GOT3 (cell line): ENCODE results near the gene SACM1L.
"Not testable (repeated sequence)": the region's sequence is repeated elsewhere in the genome, so short reads cannot be mapped to it uniquely, and the experiment has no call there.

Experiments
- DNase-seq: peaks from one replicate; lab custom pipeline; 2025; ENCODE audit warnings: mixed read lengths; lab: John Stamatoyannopoulos, UW

Gene SACM1L

DNA sequence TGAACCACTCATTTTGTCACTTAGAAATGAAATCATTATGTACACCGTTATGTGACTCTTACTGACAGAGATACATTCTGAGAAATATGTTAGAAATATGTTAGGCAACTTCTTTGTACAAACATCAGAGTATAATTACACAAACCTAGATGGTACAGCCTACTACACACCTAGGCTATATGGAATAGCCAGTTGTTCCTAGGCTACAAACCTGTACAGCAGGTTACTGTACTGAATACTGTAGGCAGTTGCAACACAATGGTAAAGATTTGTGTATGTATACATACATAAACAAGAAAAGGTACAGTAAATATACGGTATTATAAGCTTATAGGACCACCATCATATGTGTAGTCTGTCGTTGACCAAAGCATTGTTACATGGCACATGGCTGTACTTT lies 3.7 kb downstream of the SACM1L start:
- no peak for DNase-seq

DNA sequence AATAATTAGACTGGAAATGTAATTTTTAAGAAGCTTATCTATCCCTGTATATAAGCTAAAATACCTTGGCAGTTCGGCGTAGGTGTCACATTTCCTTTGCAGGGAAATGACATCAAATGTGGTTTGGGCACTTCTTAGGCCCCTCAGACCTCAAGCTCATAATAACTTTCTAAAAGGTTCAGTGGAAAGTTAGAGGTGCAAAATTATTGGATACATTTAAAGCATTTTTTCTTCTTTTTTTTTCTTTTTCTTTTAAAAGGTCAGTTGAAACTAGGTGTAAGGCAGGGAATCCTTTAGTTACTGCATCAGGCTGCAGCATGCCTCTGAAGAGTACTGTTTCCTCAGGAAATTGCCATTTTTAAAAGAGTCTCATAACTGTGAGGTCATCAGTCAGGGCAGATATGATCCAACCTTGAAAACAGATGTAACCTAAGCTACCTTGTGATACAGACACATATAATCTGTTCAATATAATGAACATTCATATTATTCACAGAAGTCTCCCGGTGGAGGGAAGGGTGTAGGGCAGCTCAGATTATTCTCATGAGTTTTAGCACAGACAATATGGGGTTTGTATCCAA lies 4.8 kb downstream of the SACM1L start:
- DNase-seq = no peak

DNA sequence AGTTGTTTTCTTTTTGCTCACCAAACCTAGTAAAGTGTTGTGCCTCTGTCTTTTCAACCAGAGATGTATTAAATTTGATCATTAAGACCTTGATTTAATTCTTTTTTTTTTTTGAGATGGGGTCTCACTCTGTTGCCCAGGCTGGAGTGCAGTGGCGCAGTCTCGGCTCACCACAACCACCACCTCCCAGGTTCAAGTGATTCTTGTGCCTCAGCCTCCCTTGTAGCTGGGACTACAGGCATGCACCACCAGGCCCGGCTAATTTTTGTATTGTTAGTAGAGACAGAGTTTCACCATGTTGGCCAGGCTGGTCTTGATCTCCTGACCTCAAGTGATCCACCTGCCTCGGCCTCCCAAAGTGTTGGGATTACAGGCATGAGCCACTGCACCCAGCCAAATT lies 6.0 kb downstream of the SACM1L start:
- DNase-seq = not testable (repeated sequence)

DNA sequence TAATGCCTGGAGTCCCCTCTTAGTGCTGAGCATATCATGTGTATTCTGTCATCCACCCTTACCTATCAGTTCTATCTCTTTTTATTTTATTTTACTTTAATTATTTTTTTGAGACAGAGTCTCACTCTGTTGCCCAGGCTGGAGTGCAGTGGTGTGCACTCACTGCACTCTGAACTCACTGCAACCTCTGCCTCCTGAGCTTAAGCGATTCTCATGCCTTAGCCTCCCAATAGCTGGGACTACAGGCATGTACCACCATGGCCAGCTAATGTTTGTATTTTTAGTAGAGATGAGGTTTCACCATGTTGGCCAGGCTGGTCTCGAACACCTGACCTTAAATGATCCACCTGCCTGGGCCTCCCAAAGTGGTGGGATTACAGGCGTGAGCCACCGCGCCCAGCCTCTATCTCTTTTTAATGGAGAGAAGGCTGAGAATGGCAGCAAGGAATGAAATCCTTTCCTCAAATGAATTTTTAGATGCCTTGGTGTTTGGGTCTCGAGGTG lies 11.4 kb downstream of the SACM1L start:
- no peak for DNase-seq

DNA sequence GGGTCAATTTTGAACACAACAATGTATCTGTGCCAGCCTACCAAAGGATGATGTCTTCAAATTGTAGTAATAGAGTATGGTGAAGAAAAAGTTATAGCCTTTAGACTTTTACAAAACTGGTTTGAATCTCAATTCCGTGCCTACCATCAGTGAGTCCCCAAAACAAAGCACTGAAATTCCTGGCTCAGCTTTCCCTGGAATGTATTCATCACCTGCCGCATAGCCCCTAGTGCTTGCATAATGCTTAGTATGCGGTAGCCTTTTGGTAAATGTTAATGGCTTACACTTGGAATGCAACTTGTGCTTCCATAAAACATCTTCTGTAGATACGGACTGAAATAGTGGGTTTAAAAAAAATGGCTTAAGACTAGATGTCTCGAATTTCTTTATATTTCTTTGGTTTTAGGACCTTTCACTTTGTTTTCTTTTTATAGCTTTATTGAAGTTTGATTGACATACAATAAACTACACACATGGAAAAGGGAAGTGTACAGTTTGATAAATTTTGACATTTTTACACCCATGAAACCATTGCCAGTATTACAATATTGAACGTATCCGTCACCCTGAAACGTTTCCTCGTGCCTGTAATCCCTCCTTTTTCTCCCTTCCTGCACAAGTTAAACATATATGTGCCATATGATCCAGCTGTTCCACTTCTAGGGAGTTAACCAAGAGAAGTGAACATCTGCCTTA lies 12.1 kb downstream of the SACM1L start:
- no peak for DNase-seq

DNA sequence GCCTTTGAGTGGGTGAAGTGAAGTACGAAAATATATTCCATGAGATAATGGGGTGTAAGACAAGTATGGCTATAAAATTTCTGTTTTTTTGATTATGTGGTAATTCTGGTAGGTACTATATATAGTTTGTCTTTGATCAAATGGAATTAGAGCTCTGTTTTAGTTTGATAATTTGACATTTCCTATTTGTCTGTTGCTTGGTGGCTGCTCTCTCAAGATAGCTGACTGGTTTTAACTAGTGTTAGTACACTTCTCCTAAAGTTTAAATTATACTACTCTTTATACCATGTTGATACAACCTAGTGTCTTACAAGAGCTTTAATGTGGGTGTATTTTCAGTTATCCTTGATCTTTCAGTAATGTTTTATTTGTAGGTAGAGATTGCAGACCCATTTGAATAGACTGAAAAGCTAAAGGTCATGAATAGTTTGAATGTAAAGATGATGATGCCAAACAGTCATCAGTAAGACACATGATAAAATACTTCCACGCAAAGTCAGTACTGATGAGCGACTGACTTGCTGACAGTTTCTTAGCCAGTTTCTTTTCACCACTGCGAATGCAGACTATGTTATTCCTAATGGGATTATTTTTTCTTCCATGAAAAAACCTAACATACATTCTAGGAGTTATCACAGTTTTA lies 15.2 kb downstream of the SACM1L start:
- DNase-seq = no peak

DNA sequence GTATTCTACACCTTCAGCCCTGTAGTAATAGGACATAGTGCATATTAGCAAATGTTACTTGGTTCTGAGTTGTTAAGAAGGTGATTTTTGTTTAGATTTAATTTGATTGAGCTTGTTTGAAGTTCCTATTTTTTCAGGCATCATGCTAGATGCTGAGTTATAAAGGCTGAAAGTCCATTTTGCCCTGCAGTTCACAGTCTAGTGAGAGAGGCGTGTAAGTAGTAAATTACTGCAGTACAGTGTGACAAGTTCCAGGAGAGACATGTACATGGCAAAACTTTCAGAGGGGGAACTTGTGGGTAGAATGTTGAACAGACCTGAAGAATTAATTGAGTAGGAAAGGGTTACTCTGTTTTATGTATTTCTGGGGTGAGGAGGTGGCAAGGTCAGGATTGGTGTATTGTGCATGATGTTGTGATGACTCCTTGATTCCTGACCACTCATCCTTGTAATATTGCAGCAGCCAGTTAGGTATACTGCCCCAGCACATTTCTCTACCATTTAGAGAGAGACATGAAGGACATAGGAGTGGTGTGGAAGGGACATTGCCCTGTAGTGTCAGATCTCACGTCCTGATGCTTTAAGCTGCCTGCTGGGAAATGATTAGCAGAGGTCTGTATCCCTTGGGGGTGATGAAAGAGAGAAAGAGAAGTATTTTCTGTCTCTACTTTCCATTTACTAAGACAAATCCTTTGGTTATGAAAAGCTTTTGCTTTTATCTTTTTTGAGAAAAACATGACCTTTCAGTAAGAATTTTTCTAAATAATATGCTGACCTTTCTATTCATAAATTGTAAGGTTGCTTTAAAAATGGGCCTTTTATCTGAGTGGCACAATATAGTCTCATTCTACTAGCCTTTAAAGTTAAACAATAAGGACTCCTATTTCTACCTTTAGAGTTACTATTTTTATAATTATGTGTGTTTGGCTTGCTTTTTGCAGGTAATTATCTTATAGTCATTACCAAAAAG lies 16.9 kb downstream of the SACM1L start:
- no peak for DNase-seq

DNA sequence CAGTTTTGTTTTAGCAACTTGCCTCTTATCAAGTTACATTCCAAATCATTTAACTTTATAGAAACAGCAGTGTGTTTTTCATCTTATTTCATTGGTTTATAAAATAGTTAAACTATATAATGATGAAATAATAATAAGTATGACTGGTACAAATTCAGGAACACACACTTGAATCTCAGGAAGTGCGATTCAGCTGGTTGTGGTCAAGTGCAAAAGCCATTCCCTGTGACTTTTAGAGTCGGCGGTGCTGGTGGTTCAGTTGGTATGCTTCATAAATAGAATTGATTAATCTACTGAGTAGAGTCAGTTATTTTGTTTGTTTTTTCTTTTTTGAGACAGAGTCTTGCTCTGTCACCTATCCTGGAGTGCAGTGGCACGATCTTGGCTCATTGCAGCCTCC lies 22.7 kb downstream of the SACM1L start:
- DNase-seq = no peak

DNA sequence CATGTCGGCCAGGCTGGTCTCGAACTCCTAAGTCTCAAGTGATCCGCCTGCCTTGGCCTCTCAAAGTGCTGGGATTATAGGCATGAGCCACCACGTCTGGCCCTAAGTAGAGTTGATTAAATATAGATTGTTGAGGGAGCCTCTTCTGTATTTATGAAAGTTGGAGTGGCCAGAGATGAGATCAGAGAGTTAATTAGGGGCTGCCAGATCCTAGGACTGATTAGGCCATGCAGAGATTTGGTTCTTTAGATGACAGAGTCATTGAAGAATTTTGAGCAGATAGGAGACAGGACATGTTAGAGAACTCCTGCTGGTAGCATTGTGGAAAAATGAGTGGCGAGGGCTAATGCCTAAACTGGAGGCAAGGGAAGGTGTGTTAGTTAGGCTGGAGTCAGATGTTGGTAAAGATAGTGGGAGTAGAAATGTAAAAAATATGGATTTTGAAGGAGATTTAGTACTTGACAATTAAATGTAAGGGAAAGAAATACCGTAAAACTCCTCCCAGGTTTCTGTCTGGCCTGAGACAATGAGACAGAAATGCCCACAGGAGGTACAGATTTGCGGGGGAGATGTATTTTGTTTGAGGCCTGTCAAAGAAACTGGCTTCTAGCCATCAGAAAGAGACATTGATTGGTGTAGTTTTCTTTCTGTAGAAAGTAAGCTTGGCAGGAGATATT lies 23.4 kb downstream of the SACM1L start:
- no peak for DNase-seq

DNA sequence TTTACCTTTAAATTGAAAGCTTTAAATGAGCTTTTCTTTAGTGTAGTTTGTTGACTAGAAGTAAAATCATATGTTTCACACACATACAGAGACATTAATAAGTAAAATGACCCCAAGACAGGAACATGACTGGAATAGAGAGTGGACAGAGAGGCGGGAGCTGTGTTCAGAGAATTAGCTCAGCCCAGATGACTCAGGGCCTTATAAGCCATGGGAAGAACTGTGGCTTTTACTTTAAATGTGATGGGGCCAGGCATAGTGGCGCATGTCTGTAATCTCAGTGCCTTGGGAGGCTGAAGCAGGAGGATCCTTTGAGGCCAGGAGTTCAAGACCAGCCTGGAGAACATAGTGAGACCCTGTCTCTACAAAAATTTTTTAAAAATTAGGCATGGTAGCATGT lies 26.7 kb downstream of the SACM1L start:
- DNase-seq = no peak

DNA sequence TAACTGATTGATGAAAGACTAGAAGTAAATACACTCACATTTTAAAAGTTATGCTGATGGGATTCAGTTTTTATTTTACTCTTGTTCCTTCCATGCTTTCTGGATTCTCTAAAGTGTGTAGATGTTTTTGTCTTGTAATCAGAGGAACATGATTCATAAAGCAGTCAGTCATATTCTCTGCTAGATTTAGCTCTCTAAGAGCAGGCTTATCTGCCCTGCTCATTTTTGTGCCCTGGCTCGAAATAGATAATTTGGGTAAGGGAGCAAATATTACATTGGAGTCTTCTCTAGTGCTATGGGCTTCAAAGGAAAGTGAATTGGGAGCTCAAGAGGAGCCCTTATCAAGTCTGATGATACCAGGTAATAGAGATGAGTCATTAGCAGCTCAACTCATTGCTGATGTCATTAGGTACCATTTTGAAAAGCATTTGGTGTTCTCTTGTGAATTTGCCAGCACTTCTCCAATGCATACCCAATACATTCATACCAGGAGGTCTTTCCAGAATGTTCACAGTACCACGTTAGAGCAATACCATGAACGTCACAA lies 27.7 kb downstream of the SACM1L start:
- no peak for DNase-seq

DNA sequence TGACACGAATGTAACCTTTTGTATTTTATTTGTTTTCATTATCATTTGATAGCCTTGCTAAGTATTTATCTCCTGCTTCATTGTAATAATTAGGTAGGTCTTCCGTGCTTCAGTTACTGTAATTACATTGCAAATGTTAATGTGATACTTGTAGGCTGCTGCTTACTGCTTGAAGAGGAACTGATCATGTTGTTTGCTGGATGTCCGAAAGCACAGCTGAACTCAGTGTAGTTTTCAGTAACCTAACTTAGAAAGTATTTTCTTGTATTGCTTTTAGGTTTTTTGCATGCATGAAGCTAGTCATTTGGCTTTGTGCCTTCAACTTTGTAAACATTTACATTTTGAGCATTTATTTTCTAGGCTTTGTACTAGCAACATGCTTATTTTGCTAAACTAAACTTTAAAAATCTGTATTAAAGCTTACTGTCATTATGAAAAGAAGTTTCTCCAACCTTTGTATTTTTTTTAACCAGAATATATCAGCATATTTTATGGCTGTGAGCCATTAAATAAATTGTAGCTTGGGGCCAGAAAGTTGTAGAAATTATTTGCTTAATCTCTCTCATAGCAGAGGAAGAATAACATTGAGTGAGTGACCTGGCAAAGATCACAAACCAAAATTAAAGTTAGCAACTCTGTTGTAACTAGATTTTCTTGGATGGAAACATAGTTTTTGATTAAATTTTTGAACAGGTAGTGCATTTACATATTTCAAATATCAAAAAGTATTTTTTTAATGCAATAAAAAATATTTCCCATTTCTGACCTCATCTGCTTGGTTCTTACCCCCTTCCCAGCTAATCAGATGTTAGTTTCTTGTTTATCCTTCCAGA lies 30.7 kb downstream of the SACM1L start:
- DNase-seq = no peak

DNA sequence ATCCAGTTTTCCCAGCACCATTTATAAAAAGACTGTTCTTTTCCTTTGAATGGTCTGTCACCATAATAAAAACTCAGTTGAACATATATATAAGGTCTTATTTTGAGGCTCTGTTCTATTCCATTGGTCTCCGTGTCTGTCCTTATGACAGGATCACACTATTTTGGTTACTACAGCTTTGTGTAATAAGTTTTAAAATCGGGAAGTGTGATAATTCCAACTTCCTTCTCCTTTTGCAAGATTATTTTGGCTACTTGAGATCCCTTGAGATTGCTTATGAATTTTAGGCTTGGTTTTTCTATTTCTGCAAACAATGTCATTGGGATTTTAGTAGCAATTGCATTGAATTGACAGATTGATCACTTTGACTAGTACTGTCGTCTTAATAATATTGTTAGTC lies 35.7 kb downstream of the SACM1L start:
- DNase-seq = no peak

DNA sequence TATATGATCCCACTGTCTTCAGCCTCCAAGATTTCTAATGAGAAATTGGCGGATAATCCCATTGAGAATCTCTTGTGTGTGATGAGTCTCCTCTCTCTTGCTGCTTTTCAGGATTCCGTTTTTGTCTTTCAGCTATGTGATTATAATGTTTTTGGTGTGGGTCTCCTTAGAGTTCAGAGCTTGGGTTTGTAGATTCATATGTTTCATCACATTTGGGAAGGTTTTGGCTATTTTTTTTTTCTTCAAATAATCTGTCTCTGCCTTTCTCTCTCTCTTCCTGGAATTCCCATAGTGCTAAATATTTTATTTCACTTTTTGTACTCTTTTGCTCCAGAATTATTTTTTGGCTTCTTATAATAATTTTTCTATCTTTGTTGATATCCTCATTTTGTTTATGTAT lies 40.4 kb downstream of the SACM1L start:
- no peak for DNase-seq

DNA sequence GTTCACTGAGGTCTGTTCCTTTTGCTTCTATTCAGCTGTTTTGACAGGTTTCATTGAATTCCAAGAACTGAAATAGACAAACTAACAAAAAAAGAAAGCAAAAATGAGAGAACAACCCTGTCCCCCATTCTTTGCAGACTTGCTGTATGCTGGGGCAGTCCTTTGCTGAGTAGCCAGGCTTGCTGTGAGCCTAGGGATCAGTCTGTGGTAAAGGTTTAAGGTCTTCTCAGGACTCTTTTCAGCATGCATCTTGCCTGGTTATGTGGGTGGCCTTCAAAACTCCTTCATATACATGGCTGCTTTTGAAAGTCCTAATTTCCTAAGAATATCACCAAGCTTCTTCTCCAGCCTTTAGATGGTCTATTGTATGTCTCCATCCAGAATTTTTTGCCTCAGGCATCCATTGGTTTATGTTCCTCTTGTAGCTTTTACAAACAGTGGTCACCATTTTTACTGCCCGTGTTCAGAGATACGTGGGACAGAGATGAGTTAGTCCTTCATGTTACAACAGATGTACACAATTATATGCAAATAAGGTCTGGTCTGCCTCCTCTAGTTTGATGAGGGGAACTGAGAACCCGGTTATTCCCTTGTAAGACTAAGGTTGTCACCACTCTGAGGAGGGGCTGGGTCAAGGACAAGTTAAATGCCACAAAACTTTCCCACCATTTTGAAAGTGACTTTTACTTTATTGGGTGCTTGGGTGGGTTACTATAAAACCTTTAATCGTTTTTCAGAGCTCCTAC lies 41.4 kb downstream of the SACM1L start:
- no peak for DNase-seq

DNA sequence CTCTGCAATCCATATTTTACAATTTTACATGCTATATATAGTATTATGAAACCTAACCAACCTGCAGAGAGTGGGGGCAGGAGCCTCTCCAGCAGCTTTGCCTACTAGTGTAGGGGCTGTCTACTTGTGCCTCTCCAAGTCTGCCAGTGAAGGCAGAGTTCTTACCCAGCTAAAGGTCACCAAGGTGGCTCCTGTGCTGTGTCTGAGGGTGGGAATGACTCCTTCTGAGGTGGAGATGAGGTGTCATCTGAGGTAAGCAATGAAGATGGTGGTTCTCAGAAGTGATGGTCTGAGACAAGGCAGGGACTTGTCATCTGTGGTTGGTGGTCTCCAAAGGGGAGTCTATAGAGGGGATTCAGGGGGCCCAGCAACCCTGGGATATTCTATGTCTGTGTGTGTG lies 47.5 kb downstream of the SACM1L start:
- DNase-seq = no peak

DNA sequence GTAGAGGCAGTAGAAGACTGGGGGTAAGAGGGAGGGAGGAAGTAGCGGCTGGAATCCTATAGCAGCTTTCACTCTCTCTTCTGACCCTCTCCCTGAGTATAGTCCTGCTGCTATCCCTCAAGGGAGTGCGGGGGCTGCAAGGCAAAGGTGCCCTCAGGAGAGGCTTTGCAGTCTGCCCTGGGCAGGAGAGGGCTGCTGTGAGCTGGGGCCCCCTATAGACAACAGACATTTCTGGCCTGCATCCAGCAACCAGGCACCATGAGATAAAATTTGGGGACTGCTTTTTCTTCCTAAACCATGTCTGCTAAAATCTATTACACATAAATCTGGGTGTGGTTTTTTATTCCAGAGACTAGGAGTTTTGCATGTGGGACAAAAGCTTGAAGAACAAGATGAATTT lies 48.0 kb downstream of the SACM1L start:
- DNase-seq = no peak

DNA sequence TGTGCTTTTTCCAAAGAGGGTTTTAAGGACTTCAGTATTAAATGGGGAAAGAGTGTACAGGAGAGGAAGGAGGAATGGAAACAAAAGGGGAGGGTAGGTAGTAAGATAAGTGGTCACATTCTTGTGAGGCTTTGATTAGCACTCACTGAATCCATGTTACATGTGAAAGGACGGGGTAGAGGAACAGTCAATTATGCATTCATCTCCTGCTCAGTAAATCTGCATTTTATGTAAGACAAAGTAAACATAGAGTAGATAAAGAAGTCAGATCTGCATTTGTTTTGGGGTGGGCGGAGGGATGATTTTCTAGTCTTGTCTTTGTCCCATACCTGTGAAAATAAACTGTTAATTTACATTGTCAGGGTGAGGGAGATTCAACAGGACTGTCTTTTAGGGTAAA lies 50.8 kb downstream of the SACM1L start:
- no peak for DNase-seq

DNA sequence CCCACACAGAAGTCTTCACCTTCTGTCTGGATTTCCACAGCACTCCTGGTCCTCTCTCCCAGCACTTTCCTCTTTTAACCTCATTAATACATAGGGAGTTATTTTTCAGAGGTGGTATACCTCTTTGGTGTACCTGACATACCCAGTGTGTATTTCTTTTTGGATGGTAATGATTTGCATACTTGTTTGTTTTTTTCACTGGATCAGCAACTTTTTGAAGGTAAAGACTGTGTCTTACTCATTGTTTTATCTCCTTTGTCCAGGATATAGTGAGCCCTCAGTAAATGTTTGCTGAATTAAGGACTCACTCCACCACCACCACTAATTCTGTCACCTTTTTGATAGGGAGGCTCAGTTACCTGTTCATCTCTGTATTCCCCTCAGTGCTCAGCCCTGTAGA lies 52.1 kb downstream of the SACM1L start:
- no peak for DNase-seq
